OCI-LY3 (cell line): Measurements from ENCODE around the gene HECTD1.

ENCODE experiments used
- EZH2phosphoT487 ChIP-seq: fragments of 200-600 bp; shearing (Covaris generic); IDR thresholded peaks from 2 replicates; pipeline ENCODE4 v1.6.1; 2018; ENCODE audit warnings: antibody characterized with exemption, mixed run types, low read depth
- TF ChIP-seq, protein P1 (sequence below): fragments of 200-600, 300-600 bp; sonication (generic); IDR thresholded peaks from 2 replicates; pipeline ENCODE4 v1.5.1; 2014; ENCODE audit warnings: antibody characterized with exemption, low read length, low read depth

DNA sequence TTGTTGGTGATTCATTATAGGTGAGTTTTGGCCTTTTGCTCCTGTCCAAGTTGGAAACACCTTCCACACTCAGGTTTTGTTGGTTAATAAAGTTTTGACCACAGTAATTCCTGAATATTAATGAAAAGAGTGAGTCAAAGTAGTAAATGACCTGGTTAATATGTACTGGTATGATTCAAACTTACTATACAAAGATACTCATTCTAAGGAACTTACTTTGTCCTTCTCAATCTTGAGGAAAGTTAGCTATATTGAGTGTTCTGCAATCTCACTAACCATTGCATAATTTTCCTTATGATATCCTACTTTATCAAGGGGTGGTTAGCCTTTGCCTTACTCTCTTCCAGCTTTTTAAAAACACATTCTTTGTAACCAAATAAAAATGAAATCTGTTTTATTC lies 20.9 kb upstream of the HECTD1 start:
- TF ChIP-seq, protein P1, sequence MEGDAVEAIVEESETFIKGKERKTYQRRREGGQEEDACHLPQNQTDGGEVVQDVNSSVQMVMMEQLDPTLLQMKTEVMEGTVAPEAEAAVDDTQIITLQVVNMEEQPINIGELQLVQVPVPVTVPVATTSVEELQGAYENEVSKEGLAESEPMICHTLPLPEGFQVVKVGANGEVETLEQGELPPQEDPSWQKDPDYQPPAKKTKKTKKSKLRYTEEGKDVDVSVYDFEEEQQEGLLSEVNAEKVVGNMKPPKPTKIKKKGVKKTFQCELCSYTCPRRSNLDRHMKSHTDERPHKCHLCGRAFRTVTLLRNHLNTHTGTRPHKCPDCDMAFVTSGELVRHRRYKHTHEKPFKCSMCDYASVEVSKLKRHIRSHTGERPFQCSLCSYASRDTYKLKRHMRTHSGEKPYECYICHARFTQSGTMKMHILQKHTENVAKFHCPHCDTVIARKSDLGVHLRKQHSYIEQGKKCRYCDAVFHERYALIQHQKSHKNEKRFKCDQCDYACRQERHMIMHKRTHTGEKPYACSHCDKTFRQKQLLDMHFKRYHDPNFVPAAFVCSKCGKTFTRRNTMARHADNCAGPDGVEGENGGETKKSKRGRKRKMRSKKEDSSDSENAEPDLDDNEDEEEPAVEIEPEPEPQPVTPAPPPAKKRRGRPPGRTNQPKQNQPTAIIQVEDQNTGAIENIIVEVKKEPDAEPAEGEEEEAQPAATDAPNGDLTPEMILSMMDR: no peak
- TF ChIP-seq EZH2phosphoT487: no peak
